K562 (cell line): ENCODE measurements around the gene P4HB. TPM values are rescaled to one million over a fixed set of nuclear protein-coding genes. Genes with fewer than 3 reads are reported as not detected.

Experiments used
- ATAC-seq: fragments of 200-7000 bp; cut with Tn5 transposase; 3 replicates; pipeline ENCODE4 v1.9.1; 2020; ENCODE audit warnings: moderate library complexity
- BruUV-seq: library from RNA; stranded (reverse); fragments of 400-500 nt; replicated peaks from 2 replicates; lab custom pipeline; 2021; lab: Mats Ljungman, UMichigan
- CTCF ChIA-PET: fragments of 300-600 bp; formaldehyde crosslinking; extraction: SDS; loops from one replicate; lab custom pipeline; 2021; ENCODE audit warnings: low intra/inter-chr PET ratio; lab: Yijun Ruan, JAX
- POLR2A ChIA-PET: fragments of 300-600, 350-650 bp; sonication (Branson Sonifier 250); formaldehyde crosslinking; extraction: SDS; loops from one replicate; lab custom pipeline; 2021; ENCODE audit warnings: antibody characterized with exemption, inconsistent platforms; lab: Yijun Ruan, JAX
- DNase-seq, 4 experiments: peaks; one replicate each; pipeline versions ENCODE4 v3.0.0 to v3.0.0-alpha.2; 2011 to 2018; ENCODE audit warnings: low spot score in 3 of 4, mixed read lengths in 3 of 4; ENCODE audit errors: extremely low read depth in 1 of 4
- FAIRE-seq: peaks from 2 replicates; lab custom pipeline; 2011; peaks lifted over from hg19 to GRCh38; lab: Jason Lieb, UNC
- H2AFZ ChIP-seq: 2 replicates; pipeline ENCODE4 v1.6.0; 2011; ENCODE audit warnings: low read depth, low read length, control low read depth, inconsistent platforms
- H3K27ac ChIP-seq: fragments of 200-600 bp; 3 replicates; pipeline ENCODE4 v1.8.0; 2011; ENCODE audit warnings: low read depth, mild to moderate bottlenecking, control low read depth, inconsistent platforms, low read length, moderate library complexity, mixed read lengths; ENCODE audit errors: extremely low read depth
- H3K27me3 ChIP-seq, 2 experiments: fragments of 300-600 bp in 1 of 2; 2 replicates in 1 of 2; 3 replicates in 1 of 2; pipeline versions ENCODE4 v1.6.0 to v1.8.0; 2011; ENCODE audit warnings: inconsistent platforms in 2 of 2, low read length in 2 of 2, mild to moderate bottlenecking in 1 of 2, mixed read lengths in 1 of 2, moderate library complexity in 1 of 2; ENCODE audit not compliant: control insufficient read depth in 2 of 2, insufficient read depth in 2 of 2
- H3K36me3 ChIP-seq: fragments of 300-600 bp; 3 replicates; pipeline ENCODE4 v1.8.0; 2011; ENCODE audit warnings: mild to moderate bottlenecking, low read length, inconsistent platforms; ENCODE audit not compliant: control insufficient read depth, insufficient read depth
- H3K4me1 ChIP-seq, 2 experiments: fragments of 200-600 bp in 1 of 2; replicated peaks in 1 of 2; 2 replicates in 1 of 2; 3 replicates in 1 of 2; pipeline versions ENCODE4 v1.5.1 to v1.8.0; 2011; ENCODE audit warnings: inconsistent platforms in 2 of 2, low read length in 2 of 2, mild to moderate bottlenecking in 1 of 2, mixed read lengths in 1 of 2, moderate library complexity in 1 of 2; ENCODE audit not compliant: control insufficient read depth in 2 of 2, insufficient read depth in 2 of 2
- H3K4me2 ChIP-seq: 2 replicates; pipeline ENCODE4 v1.6.1; 2011; ENCODE audit warnings: low read length, control low read depth, inconsistent platforms, mixed read lengths; ENCODE audit not compliant: insufficient read depth
- H3K4me3 ChIP-seq: fragments of 200-600 bp; sonication (generic), shearing (Covaris generic); 2 replicates; pipeline ENCODE4 v1.5.1; 2016; ENCODE audit warnings: control low read depth, inconsistent platforms
- H3K79me2 ChIP-seq: fragments of 200-600 bp; 3 replicates; pipeline ENCODE4 v1.8.0; 2011; ENCODE audit warnings: low read length, inconsistent platforms; ENCODE audit not compliant: control insufficient read depth, insufficient read depth
- H3K9ac ChIP-seq, 2 experiments: 2 replicates each; pipeline versions ENCODE4 v1.6.0 to v1.6.1; 2011; ENCODE audit warnings: low read depth in 2 of 2, low read length in 2 of 2, control low read depth in 1 of 2, inconsistent platforms in 1 of 2, mild to moderate bottlenecking in 1 of 2, mixed read lengths in 1 of 2; ENCODE audit not compliant: insufficient read depth in 1 of 2
- H3K9me1 ChIP-seq: one replicate; pipeline ENCODE4 v1.6.0; 2011; ENCODE audit warnings: inconsistent platforms, mild to moderate bottlenecking, low read length, moderate library complexity; ENCODE audit not compliant: control insufficient read depth, insufficient read depth
- H3K9me3 ChIP-seq: replicated peaks from 2 replicates; pipeline ENCODE4 v1.5.1; 2011; ENCODE audit warnings: low read depth, low read length, inconsistent platforms; ENCODE audit not compliant: control insufficient read depth, insufficient read depth
- H4K20me1 ChIP-seq: replicated peaks from 2 replicates; pipeline ENCODE4 v1.6.1; 2011; ENCODE audit warnings: low read length, inconsistent platforms, mixed read lengths; ENCODE audit not compliant: control insufficient read depth, insufficient read depth
- ARHGAP35 ChIP-seq: fragments of 450-650 bp; IDR thresholded peaks from 2 replicates; pipeline ENCODE4 v1.6.1; 2018; ENCODE audit not compliant: partially characterized antibody
- KLF6 ChIP-seq: fragments of 250-450 bp; sonication (Bioruptor Pico); IDR thresholded peaks from 2 replicates; pipeline ENCODE4 v1.4.0; 2020; ENCODE audit warnings: mild to moderate bottlenecking, moderate library complexity, borderline replicate concordance
- LARP7 ChIP-seq: fragments of 450-650 bp; IDR thresholded peaks from 2 replicates; pipeline ENCODE4 v1.6.1; 2016
- MAZ ChIP-seq, 2 experiments: fragments of 450-650 bp in 1 of 2; sonication (generic) in 1 of 2; formaldehyde crosslinking; IDR thresholded peaks in 1 of 2; conservative IDR thresholded peaks in 1 of 2; 2 replicates each; pipeline versions ENCODE4 v1.4.0 to v1.5.0; 2020; ENCODE audit warnings: mild to moderate bottlenecking in 1 of 2, missing genetic modification reagents in 1 of 2
- MEF2D ChIP-seq: conservative IDR thresholded peaks from 2 replicates; pipeline ENCODE4 v1.6.1; 2016; ENCODE audit warnings: low read depth, missing genetic modification characterization, missing compliant biosample characterization
- NFATC3 ChIP-seq: fragments of 450-650 bp; IDR thresholded peaks from 2 replicates; pipeline ENCODE4 v1.6.1; 2017; ENCODE audit warnings: mild to moderate bottlenecking
- PRPF4 ChIP-seq: fragments of 200-400 bp; formaldehyde crosslinking; IDR thresholded peaks from one replicate; pipeline ENCODE4 v1.6.1; 2017; ENCODE audit warnings: low read length, low read depth, mild to moderate bottlenecking; ENCODE audit not compliant: insufficient read depth, poor library complexity, severe bottlenecking
- SNRNP70 ChIP-seq: fragments of 200-400 bp; formaldehyde crosslinking; optimal IDR thresholded peaks from 2 replicates; pipeline ENCODE3; 2017; ENCODE audit warnings: low read depth, low read length
- STAG1 ChIP-seq: sonication (generic); formaldehyde crosslinking; IDR thresholded peaks from 2 replicates; pipeline ENCODE4 v1.5.0; 2020; ENCODE audit warnings: missing genetic modification reagents, borderline replicate concordance
- ZNF146 ChIP-seq: IDR thresholded peaks from one replicate; pipeline ENCODE4 v1.6.1; 2018; ENCODE audit warnings: missing compliant biosample characterization; ENCODE audit not compliant: unreplicated experiment
- ZNF212 ChIP-seq: fragments of 450-650 bp; formaldehyde crosslinking; IDR thresholded peaks from 2 replicates; pipeline ENCODE4 v1.4.0; 2020; ENCODE audit warnings: mild to moderate bottlenecking
- ZNF561 ChIP-seq: fragments of 450-650 bp; formaldehyde crosslinking; conservative IDR thresholded peaks from 2 replicates; pipeline ENCODE4 v1.4.0; 2020; ENCODE audit warnings: mild to moderate bottlenecking, moderate library complexity
- ZZZ3 ChIP-seq: fragments of 450-650 bp; IDR thresholded peaks from 2 replicates; pipeline ENCODE4 v1.6.1; 2016; ENCODE audit warnings: antibody characterized with exemption, mild to moderate bottlenecking, moderate library complexity
- WGBS: fragments of 100-300 bp; shearing (Covaris generic); methylation state at CpG from one replicate; pipeline ENCODE4 v1.1.6; 2016; ENCODE audit warnings: low coverage, mixed read lengths; ENCODE audit not compliant: insufficient coverage; ENCODE audit errors: missing lambda C conversion rate; 5-methylcytosine and 5-hydroxymethylcytosine counted together
- in situ Hi-C: fragments of 300-500 bp; cut with MboI; formaldehyde crosslinking; loops from 4 replicates; pipeline ENCODE4 v1.15.0; 2018; ENCODE audit warnings: inconsistent platforms, mixed read lengths
- intact Hi-C: fragments of 100-400 bp; cut with micrococcal nuclease; formaldehyde crosslinking; loops from 2 replicates; pipeline ENCODE4 v1.14.2; 2022
- polyA plus RNA-seq, 8 experiments: library from polyadenylated mRNA; depleted of rRNA in 4 of 8; stranded (reverse) in 5 of 8; unstranded in 3 of 8; fragments of >200 nt; fragmentation: Nextera tagmentation in 2 of 8; fragmentation: Illumina TruSeq in 1 of 8; extraction: Ambion mirVana in 2 of 8; extraction: Trizol in 1 of 8; gene quantifications; 2 replicates each; pipeline versions ENCODE4 v1.2.1 to v1.2.3, GENCODE V29; 2011 to 2014; ENCODE audit warnings: inconsistent platforms in 1 of 8, missing spikeins in 1 of 8
- total RNA-seq, 7 experiments: library from RNA; depleted of rRNA in 6 of 7; stranded (reverse); fragments of >200 nt in 6 of 7; fragmentation: Illumina TruSeq in 2 of 7; extraction: Trizol in 2 of 7; gene quantifications; 2 replicates each; pipeline versions ENCODE4 v1.2.1 to v1.2.3, GENCODE V29; 2011 to 2021; ENCODE audit warnings: low replicate concordance in 1 of 7
- TF ChIP-seq, protein P1 (sequence below): fragments of 450-650 bp; IDR thresholded peaks from 2 replicates; pipeline ENCODE4 v1.6.1; 2016; ENCODE audit warnings: mild to moderate bottlenecking
- TF ChIP-seq, protein P2 (sequence below): fragments of 250-450 bp; sonication (Bioruptor Pico); IDR thresholded peaks from 2 replicates; pipeline ENCODE4 v1.8.0; 2021; ENCODE audit warnings: mild to moderate bottlenecking, moderate library complexity
- TF ChIP-seq, protein P3 (sequence below): sonication (generic); formaldehyde crosslinking; IDR thresholded peaks from 2 replicates; pipeline ENCODE4 v1.8.0; 2023; ENCODE audit warnings: mild to moderate bottlenecking, missing genetic modification reagents

Gene P4HB
- total and polyA plus RNA-seq, 9 of the 15 experiments (the other 6 are each of a cell fraction or from before 2014, with no cell fraction given) = 4.4 to 645 (median 325) TPM

DNA sequence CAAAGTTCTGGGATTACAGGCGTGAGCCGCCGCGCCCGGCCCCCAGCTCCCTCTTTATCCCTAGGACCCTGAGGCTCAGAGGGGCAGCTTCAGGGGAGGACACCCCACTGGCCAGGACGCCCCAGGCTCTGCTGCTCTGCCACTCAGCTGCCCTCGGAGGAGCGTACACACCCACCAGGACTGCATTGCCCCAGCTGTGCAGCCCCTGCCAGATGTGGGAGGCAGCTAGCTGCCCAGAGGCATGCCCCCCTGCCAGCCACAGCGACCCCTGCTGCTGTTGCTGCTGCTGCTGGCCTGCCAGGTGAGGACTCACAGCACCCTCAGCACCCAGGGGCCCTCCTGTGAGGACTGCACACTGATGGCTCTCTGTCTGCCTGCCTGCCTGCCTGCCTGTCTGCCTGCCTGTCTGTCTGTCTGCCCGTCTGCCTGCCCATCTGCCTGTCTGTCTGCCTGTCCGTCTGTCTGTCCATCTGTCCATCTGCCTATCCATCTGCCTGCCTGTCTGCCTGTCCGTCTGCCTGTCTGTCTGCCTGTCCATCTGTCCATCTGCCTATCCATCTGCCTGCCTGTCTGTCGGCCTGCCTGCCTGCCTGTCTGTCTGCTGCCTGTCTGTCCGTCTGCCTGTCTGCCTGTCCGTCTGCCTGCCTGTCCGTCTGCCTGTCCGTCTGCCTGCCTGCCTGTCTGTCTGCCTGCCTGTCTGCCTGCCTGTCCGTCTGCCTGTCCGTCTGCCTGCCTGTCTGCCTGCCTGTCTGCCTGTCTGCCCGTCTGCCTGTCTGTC, 51.4 kb downstream of the P4HB start (continued):
- TF ChIP-seq NFATC3 (no peak), SNRNP70 (no peak)
- TF ChIP-seq, protein P1, sequence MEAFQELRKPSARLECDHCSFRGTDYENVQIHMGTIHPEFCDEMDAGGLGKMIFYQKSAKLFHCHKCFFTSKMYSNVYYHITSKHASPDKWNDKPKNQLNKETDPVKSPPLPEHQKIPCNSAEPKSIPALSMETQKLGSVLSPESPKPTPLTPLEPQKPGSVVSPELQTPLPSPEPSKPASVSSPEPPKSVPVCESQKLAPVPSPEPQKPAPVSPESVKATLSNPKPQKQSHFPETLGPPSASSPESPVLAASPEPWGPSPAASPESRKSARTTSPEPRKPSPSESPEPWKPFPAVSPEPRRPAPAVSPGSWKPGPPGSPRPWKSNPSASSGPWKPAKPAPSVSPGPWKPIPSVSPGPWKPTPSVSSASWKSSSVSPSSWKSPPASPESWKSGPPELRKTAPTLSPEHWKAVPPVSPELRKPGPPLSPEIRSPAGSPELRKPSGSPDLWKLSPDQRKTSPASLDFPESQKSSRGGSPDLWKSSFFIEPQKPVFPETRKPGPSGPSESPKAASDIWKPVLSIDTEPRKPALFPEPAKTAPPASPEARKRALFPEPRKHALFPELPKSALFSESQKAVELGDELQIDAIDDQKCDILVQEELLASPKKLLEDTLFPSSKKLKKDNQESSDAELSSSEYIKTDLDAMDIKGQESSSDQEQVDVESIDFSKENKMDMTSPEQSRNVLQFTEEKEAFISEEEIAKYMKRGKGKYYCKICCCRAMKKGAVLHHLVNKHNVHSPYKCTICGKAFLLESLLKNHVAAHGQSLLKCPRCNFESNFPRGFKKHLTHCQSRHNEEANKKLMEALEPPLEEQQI = no peak
- TF ChIP-seq, all 486 proteins: peak for 7

DNA sequence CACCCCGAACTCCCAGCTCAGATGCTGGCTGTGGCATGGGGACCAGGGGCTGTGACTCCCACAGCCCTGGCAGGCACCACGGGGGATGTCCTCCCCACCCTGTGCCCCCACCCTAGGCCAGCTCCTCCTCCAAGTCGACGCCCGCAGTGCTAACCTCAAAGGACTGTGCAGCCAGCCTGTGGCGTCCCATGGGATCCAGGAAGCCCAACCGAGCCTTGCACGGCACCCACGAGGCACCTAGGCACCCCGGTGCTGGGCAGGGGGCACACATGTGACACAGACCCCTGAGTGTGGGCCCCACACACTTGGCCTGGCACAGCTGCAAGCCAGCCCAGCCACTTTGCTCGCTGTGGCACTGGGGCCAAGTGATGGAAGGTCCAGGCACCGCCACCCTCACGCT, 52.5 kb downstream of the P4HB start:
- no peak overlapping the region for H3K27ac ChIP-seq
- ChIA-PET POLR2A (interaction anchor here (0.5 to 1.8 kb wide), 7 partner anchors 7 to 243 kb away, joined by 3 to 6 read pairs (median 4); no protein-coding TSS in a partner anchor), CTCF (no interaction called here)
- no peaks in the 10 kb centered on the region for H3K9me1 ChIP-seq
- peaks cover 25 to 83% of the 10 kb centered on the region in 2 experiments; a peak in 4 of 5 replicates for H3K27me3 ChIP-seq
- WGBS = 7% methylated on average over 12 of the region's 13 CpGs
- peaks cover 0 to 90% of the 10 kb centered on the region in 2 experiments; a peak in 3 of 5 replicates for H3K4me1 ChIP-seq
- no peaks in the 10 kb centered on the region for H3K36me3 ChIP-seq
- intact Hi-C loops = no loop called here
- H3K4me3 ChIP-seq = no peak overlapping the region
- peak overlapping the region in 1 of 2 experiments; percentile 79; a peak in 1 of 4 replicates for H3K9ac ChIP-seq
- H3K4me2 ChIP-seq = no peak overlapping the region
- FAIRE-seq (no peak), DNase-seq (no peak), ATAC-seq (no peak)
- H3K9me3 ChIP-seq = no peaks in the 10 kb centered on the region
- H3K79me2 ChIP-seq = no peaks in the 10 kb centered on the region
- in situ Hi-C loops = loop anchor here (5.0 kb wide), 1 partner anchor 71 kb away; no protein-coding TSS in a partner anchor
- peaks cover 14% of the 10 kb centered on the region for H4K20me1 ChIP-seq
- H2AFZ ChIP-seq = no peak overlapping the region
- BruUV-seq = no TSS peak
- TF ChIP-seq PRPF4 (no peak), ZZZ3 (no peak), ZNF146 (CRISPR knock-in tag) (no peak), ARHGAP35 (no peak), KLF6 (CRISPR knock-in tag) (no peak), ZNF561 (no peak), ZNF212 (CRISPR knock-in tag) (no peak), MEF2D (tag) (no peak), MAZ (CRISPR knock-in tag; conservative IDR thresholded peaks at IDR 0.05 in 1 of 2, IDR thresholded peaks at IDR 0.05 in 1 of 2) (no peak), STAG1 (CRISPR knock-in tag) (no peak), LARP7 (no peak)
- TF ChIP-seq, protein P2, sequence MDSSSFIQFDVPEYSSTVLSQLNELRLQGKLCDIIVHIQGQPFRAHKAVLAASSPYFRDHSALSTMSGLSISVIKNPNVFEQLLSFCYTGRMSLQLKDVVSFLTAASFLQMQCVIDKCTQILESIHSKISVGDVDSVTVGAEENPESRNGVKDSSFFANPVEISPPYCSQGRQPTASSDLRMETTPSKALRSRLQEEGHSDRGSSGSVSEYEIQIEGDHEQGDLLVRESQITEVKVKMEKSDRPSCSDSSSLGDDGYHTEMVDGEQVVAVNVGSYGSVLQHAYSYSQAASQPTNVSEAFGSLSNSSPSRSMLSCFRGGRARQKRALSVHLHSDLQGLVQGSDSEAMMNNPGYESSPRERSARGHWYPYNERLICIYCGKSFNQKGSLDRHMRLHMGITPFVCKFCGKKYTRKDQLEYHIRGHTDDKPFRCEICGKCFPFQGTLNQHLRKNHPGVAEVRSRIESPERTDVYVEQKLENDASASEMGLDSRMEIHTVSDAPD (CRISPR knock-in tag) = no peak
- TF ChIP-seq, protein P3, sequence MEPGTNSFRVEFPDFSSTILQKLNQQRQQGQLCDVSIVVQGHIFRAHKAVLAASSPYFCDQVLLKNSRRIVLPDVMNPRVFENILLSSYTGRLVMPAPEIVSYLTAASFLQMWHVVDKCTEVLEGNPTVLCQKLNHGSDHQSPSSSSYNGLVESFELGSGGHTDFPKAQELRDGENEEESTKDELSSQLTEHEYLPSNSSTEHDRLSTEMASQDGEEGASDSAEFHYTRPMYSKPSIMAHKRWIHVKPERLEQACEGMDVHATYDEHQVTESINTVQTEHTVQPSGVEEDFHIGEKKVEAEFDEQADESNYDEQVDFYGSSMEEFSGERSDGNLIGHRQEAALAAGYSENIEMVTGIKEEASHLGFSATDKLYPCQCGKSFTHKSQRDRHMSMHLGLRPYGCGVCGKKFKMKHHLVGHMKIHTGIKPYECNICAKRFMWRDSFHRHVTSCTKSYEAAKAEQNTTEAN (CRISPR knock-in tag) = no peak
